HCT116 (cell line): Measurements from ENCODE around the gene RPL22L1.

ENCODE experiments used
- ATF3 ChIP-seq: IDR thresholded peaks from 2 replicates; pipeline ENCODE4 v1.6.1; 2012
- CTCF ChIP-seq, 3 experiments: fragments of 200-600 bp in 1 of 3; sonication (generic) in 1 of 3; IDR thresholded peaks in 2 of 3; conservative IDR thresholded peaks in 1 of 3; 2 replicates each; pipeline ENCODE4 v1.5.1; 2012 to 2017; ENCODE audit warnings: low read depth in 2 of 3, low read length in 2 of 3, antibody characterized with exemption in 1 of 3, borderline replicate concordance in 1 of 3, control low read depth in 1 of 3, mild to moderate bottlenecking in 1 of 3, mixed read lengths in 1 of 3, mixed run types in 1 of 3, moderate library complexity in 1 of 3; ENCODE audit not compliant: insufficient read depth in 1 of 3
- ELF1 ChIP-seq: IDR thresholded peaks from 2 replicates; pipeline ENCODE4 v1.6.1; 2012; ENCODE audit warnings: low read depth, borderline replicate concordance
- EZH2 ChIP-seq: fragments of 200-600 bp; sonication (generic); IDR thresholded peaks from 2 replicates; pipeline ENCODE4 v1.6.1; 2017; ENCODE audit warnings: antibody characterized with exemption, mixed run types
- POLR2A ChIP-seq: IDR thresholded peaks from 2 replicates; pipeline ENCODE4 v1.7.0; 2011; ENCODE audit warnings: borderline replicate concordance; ENCODE audit not compliant: insufficient read depth, insufficient read length; ENCODE audit errors: extremely low read depth
- SP1 ChIP-seq: IDR thresholded peaks from 2 replicates; pipeline ENCODE4 v1.6.1; 2012; ENCODE audit warnings: low read depth

- TF ChIP-seq EZH2 (no peak), CTCF (IDR thresholded peaks at IDR 0.05 in 2 of 3, conservative IDR thresholded peaks at IDR 0.05 in 1 of 3; ENCODE audit: borderline replicate concordance in 1 of 3, insufficient read depth in 1 of 3, low read depth in 2 of 3, low read length in 2 of 3) (no peak), ATF3 (no peak), POLR2A (no peak), SP1 (no peak), ELF1 (no peak)
Observed at GRCh38 chr3:170816341-170816740, 53.7 kb downstream of the RPL22L1 start.
